IMR-90 (cell line): Measurements from ENCODE around the gene C14orf180. TPM values are rescaled to one million over a fixed set of nuclear protein-coding genes. Genes with fewer than 3 reads are reported as not detected.

Source experiments
- ATAC-seq: fragments of 200-7000 bp; cut with Tn5 transposase; 2 replicates; pipeline ENCODE4 v1.9.1; 2020; ENCODE audit warnings: low read depth, mild to moderate bottlenecking, moderate library complexity
- BruUV-seq: library from RNA; stranded (reverse); fragments of 400-500 nt; replicated peaks from 2 replicates; lab custom pipeline; 2021; lab: Mats Ljungman, UMichigan
- CTCF ChIA-PET: fragments of 300-600 bp; formaldehyde crosslinking; extraction: SDS; loops from one replicate; lab custom pipeline; 2021; ENCODE audit warnings: antibody characterized with exemption; lab: Yijun Ruan, JAX
- POLR2A ChIA-PET: fragments of 300-600 bp; sonication (Branson Sonifier 250); formaldehyde crosslinking; loops from one replicate; lab custom pipeline; 2022; ENCODE audit warnings: antibody characterized with exemption; ENCODE audit not compliant: unreplicated experiment; lab: Charles Lee
- DNase-seq: peaks from one replicate; pipeline ENCODE4 v3.0.0; 2013
- H2AFZ ChIP-seq: replicated peaks from 2 replicates; pipeline ENCODE3; 2013; ENCODE audit warnings: low read length, mild to moderate bottlenecking; ENCODE audit not compliant: poor library complexity
- H2AK5ac ChIP-seq: 2 replicates; pipeline ENCODE4 v1.6.1; 2013; ENCODE audit warnings: low read depth, low read length, inconsistent platforms
- H2AK9ac ChIP-seq: replicated peaks from 2 replicates; pipeline ENCODE3; 2013; ENCODE audit warnings: mild to moderate bottlenecking, low read depth, low read length, moderate library complexity; ENCODE audit not compliant: poor library complexity
- H2BK120ac ChIP-seq: 2 replicates; pipeline ENCODE4 v1.6.1; 2013; ENCODE audit warnings: low read depth, low read length, inconsistent platforms
- H2BK15ac ChIP-seq: 3 replicates; pipeline ENCODE4 v1.6.1; 2013; ENCODE audit warnings: low read depth, low read length, inconsistent platforms
- H2BK20ac ChIP-seq: 2 replicates; pipeline ENCODE4 v1.6.1; 2013; ENCODE audit warnings: low read depth, mild to moderate bottlenecking, inconsistent platforms, low read length, moderate library complexity
- H2BK5ac ChIP-seq: 2 replicates; pipeline ENCODE4 v1.6.1; 2013; ENCODE audit warnings: mild to moderate bottlenecking, low read depth, low read length, inconsistent platforms; ENCODE audit not compliant: poor library complexity, severe bottlenecking
- H3K14ac ChIP-seq: replicated peaks from 2 replicates; pipeline ENCODE4 v1.6.1; 2013; ENCODE audit warnings: low read depth, low read length, inconsistent platforms
- H3K18ac ChIP-seq: 2 replicates; pipeline ENCODE4 v1.6.1; 2013; ENCODE audit warnings: low read depth, low read length, control low read depth
- H3K23ac ChIP-seq: 2 replicates; pipeline ENCODE4 v1.6.1; 2013; ENCODE audit warnings: low read depth, low read length, inconsistent platforms
- H3K27ac ChIP-seq: 2 replicates; pipeline ENCODE4 v1.5.1; 2013; ENCODE audit warnings: mild to moderate bottlenecking, control low read depth, low read length; ENCODE audit not compliant: insufficient read depth
- H3K27me3 ChIP-seq: 2 replicates; pipeline ENCODE4 v1.6.1; 2013; ENCODE audit warnings: low read length; ENCODE audit not compliant: control insufficient read depth, insufficient read depth
- H3K36me3 ChIP-seq: 2 replicates; pipeline ENCODE4 v1.6.1; 2013; ENCODE audit warnings: low read length, mixed read lengths; ENCODE audit not compliant: control insufficient read depth, insufficient read depth
- H3K4ac ChIP-seq: 2 replicates; pipeline ENCODE4 v1.6.1; 2013; ENCODE audit warnings: low read depth, low read length, inconsistent platforms
- H3K4me1 ChIP-seq: 2 replicates; pipeline ENCODE4 v1.6.1; 2013; ENCODE audit warnings: low read length, mixed read lengths; ENCODE audit not compliant: control insufficient read depth, insufficient read depth
- H3K4me2 ChIP-seq: 2 replicates; pipeline ENCODE4 v1.6.1; 2013; ENCODE audit warnings: low read depth, mild to moderate bottlenecking, control low read depth, low read length, moderate library complexity
- H3K4me3 ChIP-seq: 2 replicates; pipeline ENCODE4 v1.5.1; 2013; ENCODE audit warnings: low read depth, mild to moderate bottlenecking, control low read depth, low read length, moderate library complexity; ENCODE audit not compliant: insufficient read depth
- H3K56ac ChIP-seq: 2 replicates; pipeline ENCODE4 v1.6.1; 2013; ENCODE audit warnings: low read length, inconsistent platforms; ENCODE audit not compliant: insufficient read depth; ENCODE audit errors: extremely low read depth
- H3K79me1 ChIP-seq, 2 experiments: 2 replicates each; pipeline ENCODE4 v1.6.1; 2013; ENCODE audit warnings: low read length in 2 of 2, inconsistent platforms in 1 of 2, low read depth in 1 of 2
- H3K9ac ChIP-seq: 2 replicates; pipeline ENCODE4 v1.6.1; 2013; ENCODE audit warnings: low read depth, low read length, control low read depth
- H3K9me1 ChIP-seq: 2 replicates; pipeline ENCODE4 v1.6.1; 2013; ENCODE audit warnings: low read length, inconsistent platforms; ENCODE audit not compliant: insufficient read depth
- H3K9me3 ChIP-seq: 2 replicates; pipeline ENCODE4 v1.6.1; 2013; ENCODE audit warnings: low read length; ENCODE audit not compliant: control insufficient read depth, insufficient read depth
- H4K20me1 ChIP-seq: 2 replicates; pipeline ENCODE4 v1.6.1; 2013; ENCODE audit warnings: low read length, inconsistent platforms; ENCODE audit not compliant: insufficient read depth
- H4K5ac ChIP-seq: 2 replicates; pipeline ENCODE4 v1.6.1; 2013; ENCODE audit warnings: mild to moderate bottlenecking, low read depth, low read length, control low read depth
- H4K8ac ChIP-seq, 2 experiments: 2 replicates each; pipeline ENCODE4 v1.6.1; 2013; ENCODE audit warnings: low read depth in 2 of 2, low read length in 2 of 2, control low read depth in 1 of 2, inconsistent platforms in 1 of 2
- H4K91ac ChIP-seq: 2 replicates; pipeline ENCODE4 v1.6.1; 2013; ENCODE audit warnings: low read depth, low read length, inconsistent platforms; ENCODE audit not compliant: insufficient read depth
- BHLHE40 ChIP-seq: fragments of 150-350 bp; IDR thresholded peaks from 2 replicates; pipeline ENCODE4 v1.6.1; 2016; ENCODE audit warnings: mild to moderate bottlenecking, low read depth, low read length
- CEBPB ChIP-seq: IDR thresholded peaks from 2 replicates; pipeline ENCODE4 v1.6.1; 2012; ENCODE audit warnings: low read depth, low read length, improper control_type of control experiment
- CHD1 ChIP-seq: IDR thresholded peaks from 2 replicates; pipeline ENCODE4 v1.6.1; 2012; ENCODE audit warnings: low read depth, low read length, improper control_type of control experiment
- CTCF ChIP-seq: conservative IDR thresholded peaks from 2 replicates; pipeline ENCODE4 v1.5.1; 2012; ENCODE audit warnings: mild to moderate bottlenecking, low read depth, low read length, improper control_type of control experiment
- ELK1 ChIP-seq: fragments of 150-350 bp; IDR thresholded peaks from 2 replicates; pipeline ENCODE4 v1.6.1; 2016; ENCODE audit warnings: low read depth, mild to moderate bottlenecking, low read length, moderate library complexity, borderline replicate concordance
- FOS ChIP-seq: fragments of 150-350 bp; IDR thresholded peaks from 2 replicates; pipeline ENCODE4 v1.6.1; 2016; ENCODE audit warnings: low read depth, low read length
- MAFK ChIP-seq: IDR thresholded peaks from 2 replicates; pipeline ENCODE4 v1.6.1; 2012; ENCODE audit warnings: low read depth, low read length, improper control_type of control experiment
- MAZ ChIP-seq: IDR thresholded peaks from 2 replicates; pipeline ENCODE4 v1.6.1; 2012; ENCODE audit warnings: low read depth, mild to moderate bottlenecking, low read length, improper control_type of control experiment, moderate library complexity, borderline replicate concordance
- MXI1 ChIP-seq: IDR thresholded peaks from 2 replicates; pipeline ENCODE4 v1.6.1; 2012; ENCODE audit warnings: low read depth, mild to moderate bottlenecking, low read length, moderate library complexity, borderline replicate concordance
- NFE2L2 ChIP-seq: fragments of 150-350 bp; IDR thresholded peaks from 2 replicates; pipeline ENCODE4 v1.6.1; 2016; ENCODE audit warnings: low read depth, mild to moderate bottlenecking, low read length
- POLR2A ChIP-seq: IDR thresholded peaks from 2 replicates; pipeline ENCODE4 v1.6.1; 2012; ENCODE audit warnings: mild to moderate bottlenecking, low read depth, low read length
- RAD21 ChIP-seq: IDR thresholded peaks from 2 replicates; pipeline ENCODE4 v1.6.1; 2012; ENCODE audit warnings: low read length, improper control_type of control experiment
- RCOR1 ChIP-seq: IDR thresholded peaks from 2 replicates; pipeline ENCODE4 v1.6.1; 2012; ENCODE audit warnings: mild to moderate bottlenecking, low read length, improper control_type of control experiment; ENCODE audit not compliant: insufficient replicate concordance
- RFX5 ChIP-seq: IDR thresholded peaks from 2 replicates; pipeline ENCODE4 v1.8.0; 2012; ENCODE audit warnings: low read depth, mild to moderate bottlenecking, low read length, moderate library complexity
- SMC3 ChIP-seq: fragments of 150-350 bp; IDR thresholded peaks from 2 replicates; pipeline ENCODE4 v1.6.1; 2016; ENCODE audit warnings: low read depth, mild to moderate bottlenecking, antibody characterized with exemption, low read length, moderate library complexity
- USF2 ChIP-seq: fragments of 150-350 bp; IDR thresholded peaks from 2 replicates; pipeline ENCODE4 v1.6.1; 2017; ENCODE audit warnings: mild to moderate bottlenecking, antibody characterized with exemption, low read length, low read depth
- WGBS, 2 experiments: methylation state at CpG; one replicate each; pipeline versions ENCODE4 v1.1.5 to v1.1.7; 2013; ENCODE audit warnings: missing lambda C conversion rate in 2 of 2; ENCODE audit not compliant: insufficient read length in 1 of 2; ENCODE audit errors: extremely low coverage in 2 of 2; 5-methylcytosine and 5-hydroxymethylcytosine counted together
- dilution Hi-C: fragments of 300-500 bp; cut with HindIII; formaldehyde crosslinking; loops from one replicate; pipeline ENCODE4 v1.14.3; 2018; ENCODE audit warnings: low sequenced_read_pairs; ENCODE audit not compliant: unreplicated experiment
- in situ Hi-C: fragments of 300-500 bp; cut with MboI; formaldehyde crosslinking; loops from 3 replicates; pipeline ENCODE4 v1.14.3; 2019; ENCODE audit warnings: low sequenced_read_pairs, inconsistent platforms, mixed read lengths
- intact Hi-C: fragments of 100-400 bp; cut with micrococcal nuclease; formaldehyde crosslinking; loops from 2 replicates; pipeline ENCODE4 v1.10.0; 2022
- polyA plus RNA-seq, 3 experiments: library from polyadenylated mRNA; depleted of rRNA; stranded (reverse); fragments of >200 nt; gene quantifications; 2 replicates each; pipeline ENCODE4 v1.2.3, GENCODE V29; 2012; ENCODE audit warnings: low replicate concordance in 1 of 3
- total RNA-seq: library from RNA; depleted of rRNA; stranded (reverse); fragments of >200 nt; gene quantifications from 2 replicates; pipeline ENCODE4 v1.2.3, GENCODE V29; 2012

Gene C14orf180
- total and polyA plus RNA-seq, 2 of the 4 experiments (the other 2 are of a cell fraction), result not detected

GRCh38 chr14:104602315-104602932 lies 22.9 kb downstream of the C14orf180 start:
- no TSS peak for BruUV-seq
- Histone ChIP-seq H3K9me1 (no peaks in the 10 kb centered on the region), H3K9ac (no peak overlapping the region), H3K9me3 (no peaks in the 10 kb centered on the region), H2AK9ac (no peak overlapping the region), H2BK20ac (no peak overlapping the region), H3K27ac (no peak overlapping the region), H3K4me3 (no peak overlapping the region), H3K36me3 (no peaks in the 10 kb centered on the region), H3K4ac (no peak overlapping the region), H2BK5ac (no peak overlapping the region), H3K23ac (no peak overlapping the region), H4K91ac (no peak overlapping the region), H4K20me1 (no peaks in the 10 kb centered on the region), H4K8ac (no peak overlapping the region), H2BK15ac (no peak overlapping the region), H3K56ac (no peak overlapping the region), H2AFZ (no peak overlapping the region), H3K14ac (no peak overlapping the region), H3K27me3 (peaks cover 22% of the 10 kb centered on the region), H2BK120ac (no peak overlapping the region), H3K18ac (no peak overlapping the region), H3K4me2 (no peak overlapping the region), H4K5ac (no peak overlapping the region), H2AK5ac (no peak overlapping the region), H3K79me1 (no peaks in the 10 kb centered on the region), H3K4me1 (no peaks in the 10 kb centered on the region)
- CTCF ChIA-PET, result no interaction called here
- WGBS, 2 experiments, result 47% methylated on average over 3 of the region's 11 CpGs; no CpG with 5 or more reads in 1 of the 2 experiments
- POLR2A ChIA-PET, result no interaction called here
- in situ Hi-C loops, result no loop called here
- intact Hi-C loops, result no loop called here
- DNase-seq, result no peak
- TF ChIP-seq POLR2A (no peak), NFE2L2 (no peak), CEBPB (no peak), RCOR1 (no peak), CTCF (no peak), RAD21 (no peak), BHLHE40 (no peak), CHD1 (no peak), SMC3 (no peak), USF2 (no peak), MAZ (no peak), FOS (no peak), MXI1 (no peak), ELK1 (no peak), RFX5 (no peak), MAFK (no peak)
- ATAC-seq, result no peak
- dilution Hi-C loops, result no loop called here
